Gastroesophageal sphincter (tissue), 4 donors: ENCODE measurements around the gene CSTB. TPM values are rescaled to one million over a fixed set of nuclear protein-coding genes. Genes with fewer than 3 reads are reported as not detected.

Source experiments
- ATAC-seq: fragments of 150-250 bp; one replicate; pipeline ENCODE4 v1.9.1; 2016; ENCODE audit warnings: mild to moderate bottlenecking, moderate library complexity
- H3K27ac ChIP-seq, 4 donors: fragments of 200-600 bp; sonication (generic) in 3 of 4; 1 replicate in 3 of 4; 2 replicates in 1 of 4; pipeline ENCODE4 v1.5.1; 2016 to 2019
- H3K27me3 ChIP-seq: fragments of 200-600 bp; sonication (generic); one replicate; pipeline ENCODE4 v1.5.1; 2019
- H3K36me3 ChIP-seq, 2 donors: fragments of 200-600 bp; sonication (generic); one replicate each; pipeline ENCODE4 v1.5.1; 2019; ENCODE audit warnings: control low read depth in 1 of 2
- H3K4me1 ChIP-seq, 3 donors: fragments of 200-600 bp; sonication (generic); 1 replicate in 2 of 3; 2 replicates in 1 of 3; pipeline ENCODE4 v1.5.1; 2016 to 2019; ENCODE audit warnings: control low read depth in 2 of 3
- H3K4me3 ChIP-seq, 2 donors: fragments of 200-600 bp; sonication (generic); one replicate each; pipeline ENCODE4 v1.5.1; 2019; ENCODE audit warnings: mild to moderate bottlenecking in 1 of 2, moderate library complexity in 1 of 2
- H3K9me3 ChIP-seq, 3 donors: fragments of 200-600 bp; sonication (generic); one replicate each; pipeline ENCODE4 v1.5.1; 2017 to 2019; ENCODE audit warnings: control low read depth in 2 of 3
- CTCF ChIP-seq, 4 experiments: fragments of 200-600 bp in 2 of 4; fragments of 450-650 bp in 2 of 4; sonication (generic) in 1 of 4; IDR thresholded peaks; one replicate each; pipeline ENCODE4 v1.5.1; 2017 to 2019; ENCODE audit warnings: antibody characterized with exemption in 4 of 4, mild to moderate bottlenecking in 2 of 4, moderate library complexity in 2 of 4
- EP300 ChIP-seq: sonication (generic); formaldehyde crosslinking; IDR thresholded peaks from one replicate; pipeline ENCODE4 v1.6.1; 2017; ENCODE audit warnings: antibody characterized with exemption, mild to moderate bottlenecking
- POLR2A ChIP-seq, 2 donors: fragments of 450-650 bp; IDR thresholded peaks; one replicate each; pipeline ENCODE4 v1.6.1; 2017; ENCODE audit warnings: antibody characterized with exemption in 2 of 2, mild to moderate bottlenecking in 2 of 2, moderate library complexity in 1 of 2
- POLR2AphosphoS5 ChIP-seq: sonication (generic); formaldehyde crosslinking; IDR thresholded peaks from one replicate; pipeline ENCODE4 v1.6.1; 2017; ENCODE audit warnings: antibody characterized with exemption
- WGBS, 2 donors: methylation state at CpG; one replicate each; pipeline ENCODE4 v1.1.5; 2018; ENCODE audit warnings: low coverage in 1 of 2; 5-methylcytosine and 5-hydroxymethylcytosine counted together
- total RNA-seq, 4 donors: library from RNA; depleted of rRNA; stranded (reverse); fragments of >200 nt; gene quantifications; one replicate each; pipeline ENCODE4 v1.1.0, GENCODE V29; 2016

The CSTB gene
- total RNA-seq, 4 donors from 2014 or later: 8.9 to 22.2 (median 10.1) TPM

GRCh38 chr21:43786807-43787440 lies 10.8 kb upstream of the CSTB start:
- peaks cover 2 to 27% (median 7%) of the 10 kb centered on the region in 3 donors for H3K4me1 ChIP-seq
- peaks cover 0 to 7% of the 10 kb centered on the region in 2 donors for H3K36me3 ChIP-seq
- no peak for ATAC-seq
- H3K27me3 ChIP-seq: no peaks in the 10 kb centered on the region
- no peak overlapping the region for H3K27ac ChIP-seq
- 94 to 95% methylated on average over 20 to 21 of the region's 38 CpGs for WGBS, 2 donors
- no peak overlapping the region for H3K4me3 ChIP-seq
- TF ChIP-seq POLR2AphosphoS5 (no peak), CTCF (IDR thresholded peaks at IDR 0.05) (no peak), POLR2A (IDR thresholded peaks at IDR 0.05) (no peak), EP300 (no peak)
- no peaks in the 10 kb centered on the region for H3K9me3 ChIP-seq

DNA sequence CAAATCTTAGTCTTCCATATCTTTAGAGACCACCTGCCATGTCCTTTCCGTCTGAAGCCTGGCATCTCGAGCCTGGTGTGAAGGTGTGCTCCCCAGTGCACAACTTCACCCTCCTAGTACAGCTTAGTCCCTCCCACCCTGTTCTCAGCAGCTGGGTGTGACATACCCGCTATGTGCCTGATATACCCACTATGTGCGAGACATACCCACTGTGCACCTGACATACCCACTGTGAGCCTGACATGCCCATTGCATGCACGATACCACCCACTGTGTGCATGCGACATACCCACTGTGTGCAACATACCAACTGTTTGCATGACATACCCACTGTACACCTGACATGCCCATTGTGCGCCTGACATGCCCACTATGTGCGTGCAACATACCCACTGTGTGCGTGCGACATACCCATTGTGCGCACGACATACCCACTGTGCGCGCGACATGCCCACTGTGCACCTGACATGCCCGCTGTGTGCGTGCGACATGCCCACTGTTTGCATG lies 10.2 kb upstream of the CSTB start:
- Histone ChIP-seq H3K9me3 (no peaks in the 10 kb centered on the region), H3K27ac (no peak overlapping the region), H3K4me1 (peaks cover 2 to 25% (median 7%) of the 10 kb centered on the region in 3 donors), H3K27me3 (no peaks in the 10 kb centered on the region), H3K4me3 (no peak overlapping the region), H3K36me3 (peaks cover 0 to 2% of the 10 kb centered on the region in 2 donors)
- WGBS, 2 donors: 80 to 86% methylated on average over 16 to 18 of the region's 18 CpGs
- no peak for ATAC-seq
- TF ChIP-seq POLR2A (IDR thresholded peaks at IDR 0.05) (no peak), CTCF (IDR thresholded peaks at IDR 0.05) (no peak), POLR2AphosphoS5 (no peak), EP300 (no peak)

DNA sequence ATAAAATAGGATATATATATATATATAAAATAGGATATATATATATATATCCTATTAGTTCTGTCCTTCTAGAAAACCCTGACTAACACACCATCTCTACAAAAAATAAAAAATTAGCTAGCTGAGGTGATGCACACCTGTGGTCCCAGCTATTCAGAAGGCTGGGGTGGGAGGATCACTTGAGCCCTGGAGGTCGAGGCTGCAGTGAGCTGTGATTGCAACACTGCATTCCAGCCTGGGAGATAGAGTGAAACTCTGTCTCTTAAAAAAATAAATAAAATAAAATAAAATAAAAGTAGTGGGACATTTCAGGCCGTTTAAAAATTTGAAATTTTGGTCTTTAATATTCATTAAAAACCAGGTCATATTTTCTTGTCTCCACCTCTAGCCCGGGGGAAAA lies 9.0 kb upstream of the CSTB start:
- H3K9me3 ChIP-seq: no peaks in the 10 kb centered on the region
- no peaks in the 10 kb centered on the region for H3K36me3 ChIP-seq
- H3K27me3 ChIP-seq: no peaks in the 10 kb centered on the region
- no peak overlapping the region for H3K4me3 ChIP-seq
- peaks cover 0 to 13% (median 2%) of the 10 kb centered on the region in 3 donors for H3K4me1 ChIP-seq
- no peak for ATAC-seq
- no peak for TF ChIP-seq POLR2A (IDR thresholded peaks at IDR 0.05)
- TF ChIP-seq EP300: no peak
- TF ChIP-seq CTCF (IDR thresholded peaks at IDR 0.05): no peak
- no peak for TF ChIP-seq POLR2AphosphoS5
- no peak overlapping the region for H3K27ac ChIP-seq
- 39 to 54% methylated on average over 3 of the region's 3 CpGs for WGBS, 2 donors

DNA sequence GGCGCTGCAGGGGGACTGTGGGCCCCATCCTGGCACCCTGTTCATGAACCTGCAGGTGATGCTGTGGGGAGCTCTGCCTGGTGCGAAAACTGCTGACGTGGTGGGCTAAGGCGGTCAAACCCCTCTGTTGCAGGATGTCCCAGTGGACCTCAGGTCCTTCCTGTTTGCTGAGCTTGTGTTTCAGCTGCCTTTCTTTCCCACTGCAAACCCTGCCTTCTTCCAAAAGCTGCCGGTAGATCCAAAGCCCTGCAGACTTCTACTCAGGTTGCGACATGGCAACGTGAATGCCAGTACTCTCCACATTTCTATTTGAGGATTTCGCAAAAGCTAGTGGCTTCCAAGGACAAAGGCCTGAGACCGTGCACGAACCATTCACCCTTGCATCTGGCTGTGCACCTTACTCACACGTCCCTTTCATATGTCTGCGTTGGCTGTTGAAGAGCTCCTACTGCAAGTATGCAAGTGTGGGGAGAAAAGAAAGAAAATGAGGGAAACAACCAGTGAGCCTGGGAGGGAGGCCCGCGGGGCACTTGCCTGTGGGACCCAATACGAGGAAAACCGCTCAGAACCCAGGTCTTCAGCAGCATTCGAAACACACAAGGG lies 7.1 kb upstream of the CSTB start:
- Histone ChIP-seq H3K4me1 (no peaks in the 10 kb centered on the region), H3K27ac (no peak overlapping the region), H3K4me3 (no peak overlapping the region), H3K9me3 (no peaks in the 10 kb centered on the region), H3K36me3 (no peaks in the 10 kb centered on the region), H3K27me3 (no peaks in the 10 kb centered on the region)
- ATAC-seq: no peak
- TF ChIP-seq POLR2AphosphoS5 (no peak), EP300 (no peak), CTCF (IDR thresholded peaks at IDR 0.05) (no peak), POLR2A (IDR thresholded peaks at IDR 0.05) (no peak)
- WGBS, 2 donors: 70 to 80% methylated on average over 7 to 11 of the region's 17 CpGs
